SH-SY5Y (cell line): ENCODE measurements around the gene LST1.

ENCODE experiments used
- GATA2 ChIP-seq: IDR thresholded peaks from 2 replicates; pipeline ENCODE4 v1.6.1; 2011; ENCODE audit warnings: mild to moderate bottlenecking, low read depth, low read length
- GATA3 ChIP-seq: IDR thresholded peaks from 2 replicates; pipeline ENCODE4 v1.6.1; 2011; ENCODE audit warnings: low read depth, mild to moderate bottlenecking, low read length, moderate library complexity

Gene LST1

GRCh38 chr6:31620586-31621319, 34.7 kb downstream of the LST1 start, which contains the start of gene PRRC2A:
TSS of gene PRRC2A (plus strand) at chr6:31620715. CDS start at chr6:31622790, 2,075 bp downstream.
- TF ChIP-seq GATA2 (no peak), GATA3 (no peak)

DNA sequence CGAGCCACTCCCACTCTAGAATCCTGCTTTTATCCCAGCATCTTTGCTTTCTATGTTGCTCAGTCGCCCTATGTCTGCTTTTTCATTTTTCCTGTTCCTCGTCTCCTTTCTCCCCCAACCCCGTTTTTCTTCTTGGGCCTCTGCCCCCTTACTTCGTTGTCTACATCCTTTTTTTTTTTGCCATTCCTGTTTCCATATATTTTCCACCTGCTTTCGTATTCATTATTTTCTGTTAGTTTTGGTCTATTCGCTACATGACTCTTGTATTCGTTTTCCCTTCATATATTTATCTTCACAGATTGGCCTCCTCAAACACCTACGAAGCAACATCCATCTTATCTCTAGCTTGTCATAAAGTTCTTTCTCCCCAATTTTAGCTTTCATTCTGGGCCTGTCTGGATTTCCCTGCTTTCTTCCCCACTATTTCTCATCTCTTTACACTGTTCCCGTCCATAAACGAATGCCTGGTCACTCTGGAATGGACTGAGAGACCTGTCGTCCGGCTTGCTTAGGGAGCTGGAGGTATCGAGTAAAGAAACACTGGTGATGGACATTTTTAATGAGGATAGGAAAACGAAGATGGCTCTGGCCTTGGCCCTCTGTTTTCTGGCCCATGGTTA, 35.4 kb downstream of the LST1 start:
- TF ChIP-seq GATA3 (no peak), GATA2 (no peak)

DNA sequence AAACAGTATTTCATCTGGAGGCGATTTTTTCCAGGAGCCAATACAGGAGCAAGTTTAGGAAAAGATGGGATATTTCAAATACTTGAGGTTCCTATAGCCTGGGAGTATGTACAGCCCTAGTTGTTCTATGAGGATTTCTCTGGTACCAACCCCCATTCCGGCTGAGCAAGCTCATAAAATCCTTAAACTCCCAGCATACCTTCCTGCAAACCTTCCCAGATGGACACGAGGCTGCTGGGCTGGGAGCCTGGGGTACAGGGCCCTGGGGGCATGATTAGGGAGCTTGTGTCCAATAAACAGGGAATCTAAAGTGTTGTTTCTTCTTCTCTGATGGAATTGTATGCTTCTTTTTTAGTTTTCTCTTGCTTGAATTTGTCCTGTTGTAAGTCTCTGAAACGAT, 35.9 kb downstream of the LST1 start:
- TF ChIP-seq GATA2 (no peak), GATA3 (no peak)

DNA sequence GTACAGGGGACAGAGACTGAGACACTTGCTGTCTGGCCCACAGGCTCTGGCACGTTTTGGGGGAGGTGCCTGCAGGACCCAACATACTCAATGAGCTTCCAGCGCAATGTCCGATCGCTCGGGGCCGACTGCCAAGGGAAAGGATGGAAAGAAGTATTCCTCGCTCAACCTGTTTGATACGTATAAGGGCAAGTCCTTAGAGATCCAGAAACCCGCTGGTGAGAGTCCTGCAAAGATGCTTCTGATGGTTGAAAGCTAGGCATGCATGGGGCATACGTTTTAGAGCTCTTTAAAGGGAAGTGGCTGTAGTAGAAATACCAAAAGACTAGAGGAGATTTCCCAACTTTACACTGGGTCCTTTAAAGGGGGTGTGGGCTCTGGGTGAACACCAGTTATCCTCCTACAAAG, 36.6 kb downstream of the LST1 start:
- TF ChIP-seq GATA3 (no peak), GATA2 (no peak)

- TF ChIP-seq GATA2 = no peak
- no peak for TF ChIP-seq GATA3
These were observed 38.0 kb downstream of the LST1 start for GRCh38 chr6:31624070-31624469.

DNA sequence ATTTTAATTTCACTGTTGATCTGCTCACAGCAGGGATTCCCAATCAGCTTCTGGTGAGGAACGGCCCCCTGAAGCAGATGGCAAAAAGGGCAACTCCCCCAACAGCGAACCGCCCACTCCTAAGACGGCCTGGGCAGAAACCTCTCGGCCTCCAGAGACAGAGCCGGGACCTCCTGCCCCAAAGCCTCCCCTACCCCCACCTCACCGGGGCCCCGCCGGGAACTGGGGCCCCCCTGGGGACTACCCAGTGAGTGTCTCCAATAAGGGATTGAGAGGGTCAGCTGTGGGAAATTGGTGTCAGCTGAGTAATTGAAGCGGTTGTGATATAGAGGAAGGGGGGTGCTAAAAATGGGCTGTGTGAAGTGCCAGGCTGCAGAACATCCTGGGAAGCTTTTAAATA, 40.9 kb downstream of the LST1 start:
- no peak for TF ChIP-seq GATA3
- TF ChIP-seq GATA2 = no peak

DNA sequence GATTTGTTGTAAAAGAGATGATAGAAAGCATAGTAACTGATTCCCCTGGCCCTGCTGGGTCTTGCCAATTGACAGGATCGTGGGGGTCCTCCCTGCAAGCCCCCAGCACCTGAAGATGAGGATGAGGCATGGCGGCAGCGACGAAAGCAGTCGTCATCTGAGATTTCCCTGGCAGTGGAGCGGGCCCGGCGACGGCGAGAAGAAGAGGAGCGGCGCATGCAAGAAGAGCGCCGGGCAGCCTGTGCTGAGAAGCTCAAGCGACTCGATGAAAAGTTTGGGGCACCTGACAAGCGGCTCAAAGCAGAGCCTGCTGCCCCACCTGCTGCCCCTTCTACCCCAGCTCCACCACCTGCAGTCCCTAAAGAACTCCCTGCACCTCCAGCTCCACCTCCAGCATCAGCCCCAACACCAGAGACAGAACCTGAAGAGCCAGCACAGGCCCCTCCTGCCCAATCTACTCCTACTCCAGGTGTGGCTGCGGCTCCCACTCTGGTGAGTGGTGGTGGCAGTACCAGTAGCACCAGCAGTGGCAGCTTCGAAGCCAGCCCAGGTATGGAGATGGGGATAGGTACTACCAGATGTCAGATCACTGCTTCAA, 41.7 kb downstream of the LST1 start:
- TF ChIP-seq GATA2 = no peak
- TF ChIP-seq GATA3 = no peak

DNA sequence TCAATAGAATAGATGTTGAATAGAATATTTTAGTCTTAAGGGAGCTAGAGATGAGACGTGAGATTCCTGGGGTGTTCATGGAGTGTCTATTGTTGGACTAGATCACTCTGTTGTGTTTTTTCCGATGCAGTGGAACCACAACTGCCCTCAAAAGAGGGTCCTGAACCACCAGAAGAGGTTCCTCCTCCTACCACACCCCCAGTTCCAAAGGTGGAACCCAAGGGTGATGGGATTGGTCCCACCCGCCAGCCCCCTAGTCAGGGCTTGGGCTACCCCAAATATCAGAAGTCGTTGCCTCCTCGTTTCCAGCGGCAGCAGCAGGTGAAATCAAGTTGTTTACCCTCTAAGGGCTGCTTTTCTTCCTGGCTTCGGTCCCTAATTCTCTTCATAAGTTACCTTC, 42.9 kb downstream of the LST1 start:
- TF ChIP-seq GATA3 (no peak), GATA2 (no peak)

DNA sequence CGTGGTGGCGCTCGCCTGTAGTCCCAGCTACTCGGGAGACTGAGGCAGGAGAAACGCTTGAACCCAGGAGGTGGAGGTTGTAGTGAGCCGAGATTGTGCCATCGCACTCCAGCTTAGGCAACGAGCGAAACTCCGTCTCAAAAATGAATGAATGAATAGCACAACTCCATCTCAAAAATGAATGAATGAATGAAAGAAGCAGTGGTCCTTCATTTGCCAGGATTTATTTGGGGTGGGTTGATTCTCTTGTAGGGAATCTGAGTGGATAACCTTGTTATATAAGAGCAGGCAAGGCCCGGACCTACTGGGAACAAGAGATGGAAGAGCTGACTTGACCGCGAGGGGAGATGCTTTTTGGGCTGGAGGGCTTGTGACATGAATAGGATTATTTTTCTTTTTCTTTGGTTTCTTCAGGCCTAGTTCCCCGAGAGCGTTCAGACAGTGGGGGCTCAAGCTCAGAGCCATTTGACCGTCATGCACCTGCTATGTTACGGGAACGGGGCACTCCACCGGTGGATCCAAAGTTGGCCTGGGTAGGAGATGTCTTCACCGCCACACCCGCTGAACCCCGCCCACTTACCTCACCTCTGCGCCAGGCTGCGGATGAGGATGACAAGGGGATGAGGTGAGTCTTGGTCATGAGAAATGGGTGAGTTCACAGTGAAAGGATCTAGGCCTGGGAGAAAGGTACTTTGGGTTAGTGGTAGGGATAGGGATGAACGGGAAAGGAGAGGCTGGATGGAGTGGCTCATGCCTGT, 44.3 kb downstream of the LST1 start:
- TF ChIP-seq GATA2 (no peak), GATA3 (no peak)

DNA sequence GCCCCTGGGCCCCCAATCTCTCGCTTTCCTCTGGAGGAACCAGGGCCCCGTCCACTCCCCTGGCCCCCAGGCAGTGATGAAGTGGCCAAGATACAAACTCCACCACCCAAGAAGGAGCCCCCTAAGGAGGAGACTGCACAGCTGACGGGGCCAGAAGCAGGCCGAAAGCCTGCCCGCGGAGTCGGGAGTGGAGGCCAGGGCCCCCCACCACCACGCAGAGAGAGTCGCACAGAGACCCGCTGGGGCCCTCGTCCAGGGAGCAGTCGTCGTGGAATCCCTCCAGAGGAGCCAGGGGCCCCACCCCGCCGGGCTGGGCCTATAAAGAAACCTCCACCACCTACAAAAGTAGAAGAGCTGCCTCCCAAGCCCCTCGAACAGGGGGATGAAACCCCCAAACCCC, 45.1 kb downstream of the LST1 start:
- TF ChIP-seq GATA3 (no peak), GATA2 (no peak)

- TF ChIP-seq GATA2 = no peak
- no peak for TF ChIP-seq GATA3
These were observed 45.7 kb downstream of the LST1 start for GRCh38 chr6:31631681-31632278.

DNA sequence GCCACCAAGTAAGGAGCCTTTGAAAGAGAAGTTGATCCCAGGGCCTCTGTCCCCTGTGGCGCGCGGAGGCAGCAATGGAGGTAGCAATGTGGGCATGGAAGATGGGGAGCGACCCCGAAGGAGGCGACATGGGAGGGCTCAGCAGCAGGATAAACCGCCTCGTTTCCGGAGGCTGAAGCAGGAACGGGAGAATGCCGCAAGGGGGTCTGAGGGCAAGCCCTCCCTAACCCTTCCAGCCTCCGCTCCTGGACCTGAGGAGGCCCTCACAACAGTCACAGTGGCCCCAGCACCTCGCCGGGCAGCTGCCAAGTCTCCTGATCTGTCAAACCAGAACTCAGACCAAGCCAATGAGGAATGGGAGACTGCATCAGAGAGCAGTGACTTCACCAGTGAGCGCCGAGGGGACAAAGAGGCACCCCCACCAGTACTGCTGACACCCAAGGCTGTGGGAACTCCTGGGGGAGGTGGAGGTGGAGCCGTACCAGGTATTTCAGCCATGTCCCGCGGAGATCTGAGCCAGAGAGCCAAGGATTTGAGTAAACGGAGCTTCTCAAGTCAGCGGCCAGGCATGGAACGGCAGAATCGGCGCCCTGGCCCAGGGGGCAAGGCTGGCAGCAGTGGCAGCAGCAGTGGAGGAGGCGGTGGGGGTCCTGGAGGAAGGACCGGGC, 46.3 kb downstream of the LST1 start:
- TF ChIP-seq GATA3 = no peak
- TF ChIP-seq GATA2 = no peak

GRCh38 chr6:31633447-31633846, 47.4 kb downstream of the LST1 start:
- TF ChIP-seq GATA3 (no peak), GATA2 (no peak)

GRCh38 chr6:31634131-31634530, 48.1 kb downstream of the LST1 start:
- TF ChIP-seq GATA2 (no peak), GATA3 (no peak)

- TF ChIP-seq GATA2 = no peak
- TF ChIP-seq GATA3 = no peak
These were observed 49.0 kb downstream of the LST1 start for GRCh38 chr6:31634969-31635575.
